Neural cell (in vitro differentiated cells): ENCODE measurements around the gene IPO13. TPM values are rescaled to one million over a fixed set of nuclear protein-coding genes. Genes with fewer than 3 reads are reported as not detected.
A peak's percentile ranks its signal among the peaks of the same experiment; 100 is the strongest.

Experiments
- H2AFZ ChIP-seq: fragments of 200-600, 300-800 bp; sonication (generic), shearing (Covaris generic); 2 replicates; pipeline ENCODE4 v1.6.0; 2014; ENCODE audit warnings: low read depth, mild to moderate bottlenecking, antibody characterized with exemption, low read length, moderate library complexity
- H3F3A ChIP-seq: fragments of 200-600 bp; shearing (Covaris generic); 2 replicates; pipeline ENCODE4 v1.6.1; 2016; ENCODE audit warnings: mild to moderate bottlenecking, moderate library complexity, mixed read lengths, antibody characterized with exemption, low read length; ENCODE audit not compliant: insufficient read depth, poor library complexity, severe bottlenecking
- H3K27ac ChIP-seq: fragments of 200-600, 300-800 bp; sonication (generic), shearing (Covaris generic); 2 replicates; pipeline ENCODE4 v1.5.1; 2014; ENCODE audit warnings: mild to moderate bottlenecking, low read length, moderate library complexity
- H3K27me3 ChIP-seq: fragments of 300-800, 200-600 bp; sonication (generic), shearing (Covaris generic); 2 replicates; pipeline ENCODE4 v1.6.0; 2014; ENCODE audit warnings: mild to moderate bottlenecking, low read depth, low read length, moderate library complexity; ENCODE audit not compliant: insufficient read depth
- H3K36me3 ChIP-seq: fragments of 300-800, 200-600 bp; sonication (generic), shearing (Covaris generic); 2 replicates; pipeline ENCODE4 v1.5.1; 2014; ENCODE audit warnings: mild to moderate bottlenecking, antibody characterized with exemption, low read length, moderate library complexity; ENCODE audit not compliant: insufficient read depth
- H3K4me2 ChIP-seq: fragments of 300-800, 200-600 bp; sonication (generic), shearing (Covaris generic); 2 replicates; pipeline ENCODE4 v1.6.0; 2014; ENCODE audit warnings: mild to moderate bottlenecking, low read length
- H3K4me3 ChIP-seq: fragments of 300-800, 200-600 bp; sonication (generic), shearing (Covaris generic); 2 replicates; pipeline ENCODE4 v1.5.1; 2014; ENCODE audit warnings: mild to moderate bottlenecking, low read length, moderate library complexity
- H3K79me2 ChIP-seq: fragments of 200-600 bp; shearing (Covaris generic); replicated peaks from 2 replicates; pipeline ENCODE4 v1.6.0; 2014; ENCODE audit warnings: mild to moderate bottlenecking, low read length, moderate library complexity; ENCODE audit not compliant: insufficient read depth
- H3K9ac ChIP-seq: fragments of 300-800, 200-600 bp; sonication (generic), shearing (Covaris generic); 2 replicates; pipeline ENCODE4 v1.6.1; 2016; ENCODE audit warnings: mild to moderate bottlenecking, low read length, mixed read lengths
- H3K9me2 ChIP-seq: fragments of 200-600 bp; shearing (Covaris generic); 2 replicates; pipeline ENCODE4 v1.6.1; 2016; ENCODE audit warnings: mild to moderate bottlenecking, low read length, mixed read lengths; ENCODE audit not compliant: insufficient read depth
- H3K9me3 ChIP-seq: fragments of 200-600, 300-800 bp; sonication (generic), shearing (Covaris generic); 2 replicates; pipeline ENCODE4 v1.6.1; 2016; ENCODE audit warnings: mild to moderate bottlenecking, mixed run types, low read length, moderate library complexity, mixed read lengths
- H4K20me1 ChIP-seq: fragments of 200-600 bp; shearing (Covaris generic); 2 replicates; pipeline ENCODE4 v1.6.1; 2016; ENCODE audit warnings: mild to moderate bottlenecking, mixed run types; ENCODE audit not compliant: insufficient read depth
- EP300 ChIP-seq: fragments of 450-650 bp; conservative IDR thresholded peaks from 2 replicates; pipeline ENCODE4 v1.6.1; 2014; ENCODE audit warnings: antibody characterized with exemption, mild to moderate bottlenecking, moderate library complexity; ENCODE audit not compliant: poor library complexity, severe bottlenecking
- EZH2 ChIP-seq: fragments of 200-600, 300-800 bp; shearing (Covaris generic), sonication (generic); IDR thresholded peaks from 2 replicates; pipeline ENCODE4 v1.6.1; 2014; ENCODE audit warnings: antibody characterized with exemption, low read length, borderline replicate concordance, mild to moderate bottlenecking; ENCODE audit not compliant: insufficient read depth, poor library complexity, severe bottlenecking
- MXI1 ChIP-seq: fragments of 450-650 bp; conservative IDR thresholded peaks from 2 replicates; pipeline ENCODE4 v1.6.1; 2014; ENCODE audit warnings: antibody characterized with exemption, mild to moderate bottlenecking; ENCODE audit not compliant: poor library complexity, severe bottlenecking
- POLR2AphosphoS5 ChIP-seq: IDR thresholded peaks from 2 replicates; pipeline ENCODE4 v1.6.1; 2012
- RAD21 ChIP-seq: fragments of 450-650 bp; conservative IDR thresholded peaks from 2 replicates; pipeline ENCODE4 v1.6.1; 2014; ENCODE audit warnings: antibody characterized with exemption, mild to moderate bottlenecking, moderate library complexity
- REST ChIP-seq: IDR thresholded peaks from 2 replicates; pipeline ENCODE4 v1.6.1; 2012; ENCODE audit warnings: borderline replicate concordance
- SMC3 ChIP-seq: fragments of 450-650 bp; conservative IDR thresholded peaks from 2 replicates; pipeline ENCODE4 v1.6.1; 2014; ENCODE audit warnings: antibody characterized with exemption, mild to moderate bottlenecking, moderate library complexity; ENCODE audit not compliant: poor library complexity
- TAF1 ChIP-seq: IDR thresholded peaks from 2 replicates; pipeline ENCODE4 v1.6.1; 2012; ENCODE audit warnings: low read depth
- polyA plus RNA-seq: library from polyadenylated mRNA; depleted of rRNA; stranded (reverse); fragments of >200 nt; gene quantifications from 2 replicates; pipeline ENCODE4 v1.2.3, GENCODE V29; 2014
- TF ChIP-seq, protein P1 (sequence below): fragments of 450-650 bp; IDR thresholded peaks from 2 replicates; pipeline ENCODE4 v1.5.1; 2014; ENCODE audit warnings: antibody characterized with exemption, mild to moderate bottlenecking, moderate library complexity; ENCODE audit not compliant: poor library complexity, severe bottlenecking

The IPO13 gene
- polyA plus RNA-seq, 1 donor from 2014 or later = 29.8 TPM

- Histone ChIP-seq H3K9me2 (no peaks in the 10 kb centered on the region), H4K20me1 (no peaks in the 10 kb centered on the region), H3K27me3 (peaks cover 34% of the 10 kb centered on the region), H2AFZ (no peak within 1 kb of the TSS), H3K79me2 (no peaks in the 10 kb centered on the region), H3K9ac (no peak within 1 kb of the TSS), H3K9me3 (no peaks in the 10 kb centered on the region), H3K4me2 (no peak within 1 kb of the TSS), H3K4me3 (no peak within 1 kb of the TSS), H3K36me3 (no peaks in the 10 kb centered on the region), H3F3A (no peaks in the 10 kb centered on the region), H3K27ac (no peak within 1 kb of the TSS)
- TF ChIP-seq POLR2AphosphoS5 = no peak
- no peak for TF ChIP-seq MXI1
- TF ChIP-seq SMC3 = no peak
- no peak for TF ChIP-seq REST
- no peak for TF ChIP-seq EZH2
- no peak for TF ChIP-seq TAF1
- TF ChIP-seq, protein P1, sequence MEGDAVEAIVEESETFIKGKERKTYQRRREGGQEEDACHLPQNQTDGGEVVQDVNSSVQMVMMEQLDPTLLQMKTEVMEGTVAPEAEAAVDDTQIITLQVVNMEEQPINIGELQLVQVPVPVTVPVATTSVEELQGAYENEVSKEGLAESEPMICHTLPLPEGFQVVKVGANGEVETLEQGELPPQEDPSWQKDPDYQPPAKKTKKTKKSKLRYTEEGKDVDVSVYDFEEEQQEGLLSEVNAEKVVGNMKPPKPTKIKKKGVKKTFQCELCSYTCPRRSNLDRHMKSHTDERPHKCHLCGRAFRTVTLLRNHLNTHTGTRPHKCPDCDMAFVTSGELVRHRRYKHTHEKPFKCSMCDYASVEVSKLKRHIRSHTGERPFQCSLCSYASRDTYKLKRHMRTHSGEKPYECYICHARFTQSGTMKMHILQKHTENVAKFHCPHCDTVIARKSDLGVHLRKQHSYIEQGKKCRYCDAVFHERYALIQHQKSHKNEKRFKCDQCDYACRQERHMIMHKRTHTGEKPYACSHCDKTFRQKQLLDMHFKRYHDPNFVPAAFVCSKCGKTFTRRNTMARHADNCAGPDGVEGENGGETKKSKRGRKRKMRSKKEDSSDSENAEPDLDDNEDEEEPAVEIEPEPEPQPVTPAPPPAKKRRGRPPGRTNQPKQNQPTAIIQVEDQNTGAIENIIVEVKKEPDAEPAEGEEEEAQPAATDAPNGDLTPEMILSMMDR = no peak
- no peak for TF ChIP-seq EP300
- no peak for TF ChIP-seq RAD21
Measured at GRCh38 chr1:43933386-43934100, 13.2 kb upstream of the IPO13 start, which contains the start of gene ARTN. ARTN (plus strand) TSS chr1:43933801; CDS start chr1:43935657, 1,856 bp downstream.

- H3K4me2 ChIP-seq = no peak overlapping the region
- no peak overlapping the region for H2AFZ ChIP-seq
- no peaks in the 10 kb centered on the region for H3K9me3 ChIP-seq
- no peaks in the 10 kb centered on the region for H3F3A ChIP-seq
- H3K36me3 ChIP-seq = no peaks in the 10 kb centered on the region
- no peak overlapping the region for H3K4me3 ChIP-seq
- H4K20me1 ChIP-seq = no peaks in the 10 kb centered on the region
- no peak overlapping the region for H3K27ac ChIP-seq
- H3K9me2 ChIP-seq = no peaks in the 10 kb centered on the region
- H3K79me2 ChIP-seq = no peaks in the 10 kb centered on the region
- H3K27me3 ChIP-seq = peaks cover 34% of the 10 kb centered on the region
- TF ChIP-seq EP300 (no peak), POLR2AphosphoS5 (peak; percentile 6), RAD21 (peak; percentile 77), TAF1 (no peak), SMC3 (peak; percentile 84), MXI1 (no peak), REST (no peak), EZH2 (no peak)
- TF ChIP-seq, protein P1 = peak; percentile 82
- no peak overlapping the region for H3K9ac ChIP-seq
Measured at GRCh38 chr1:43934101-43934985, 12.4 kb upstream of the IPO13 start.
